ENCODE data around the gene LGR5. TPM values are rescaled to one million over a fixed set of nuclear protein-coding genes. Genes with fewer than 3 reads are reported as not detected.

Gene LGR5
- total and polyA plus RNA-seq, 2 of the 4 experiments (the other 2 are of a cell fraction): not detected

GRCh38 chr12:71420775-71421406 lies 18.7 kb upstream of the LGR5 start:
- Histone ChIP-seq H3K79me1 (ENCODE audit: low read depth in 1 of 2, low read length in 2 of 2) (no peaks in the 10 kb centered on the region), H2BK15ac (ENCODE audit: low read depth, low read length) (no peak overlapping the region), H4K8ac (ENCODE audit: low read depth in 2 of 2, low read length in 2 of 2) (no peak overlapping the region), H3K4me3 (ENCODE audit: insufficient read depth, low read depth, low read length) (no peak overlapping the region), H3K18ac (ENCODE audit: low read depth, low read length) (no peak overlapping the region), H3K27ac (ENCODE audit: insufficient read depth, low read length) (no peak overlapping the region), H3K23ac (ENCODE audit: low read depth, low read length) (no peak overlapping the region), H2AK9ac (replicated peaks; ENCODE audit: low read depth, low read length, poor library complexity) (no peak overlapping the region), H4K20me1 (ENCODE audit: insufficient read depth, low read length) (no peaks in the 10 kb centered on the region), H4K91ac (ENCODE audit: insufficient read depth, low read depth, low read length) (no peak overlapping the region), H2BK5ac (ENCODE audit: low read depth, low read length, poor library complexity, severe bottlenecking) (no peak overlapping the region), H3K14ac (replicated peaks; ENCODE audit: low read depth, low read length) (no peak overlapping the region), H3K4ac (ENCODE audit: low read depth, low read length) (no peak overlapping the region), H3K36me3 (ENCODE audit: control insufficient read depth, insufficient read depth, low read length) (no peaks in the 10 kb centered on the region), H2AFZ (replicated peaks; ENCODE audit: low read length, poor library complexity) (no peak overlapping the region), H3K56ac (ENCODE audit: extremely low read depth, insufficient read depth, low read length) (no peak overlapping the region), H3K9ac (ENCODE audit: low read depth, low read length) (no peak overlapping the region), H3K27me3 (ENCODE audit: control insufficient read depth, insufficient read depth, low read length) (no peaks in the 10 kb centered on the region; the same call in 1 of the 2 replicates), H2BK120ac (ENCODE audit: low read depth, low read length) (no peak overlapping the region), H3K4me2 (ENCODE audit: low read depth, low read length) (no peak overlapping the region), H3K9me3 (ENCODE audit: control insufficient read depth, insufficient read depth, low read length) (no peaks in the 10 kb centered on the region), H2AK5ac (ENCODE audit: low read depth, low read length) (no peak overlapping the region), H4K5ac (ENCODE audit: low read depth, low read length) (no peak overlapping the region), H3K9me1 (ENCODE audit: insufficient read depth, low read length) (no peaks in the 10 kb centered on the region), H2BK20ac (ENCODE audit: low read depth, low read length) (no peak overlapping the region), H3K4me1 (ENCODE audit: control insufficient read depth, insufficient read depth, low read length) (no peaks in the 10 kb centered on the region)
- no TSS peak for BruUV-seq (replicated peaks)
- ChIA-PET CTCF (no interaction called here), POLR2A (ENCODE audit: unreplicated experiment) (no interaction called here)
- dilution Hi-C loops (cut with HindIII; ENCODE audit: low sequenced_read_pairs, unreplicated experiment): loop anchor here (25.0 kb wide), 1 partner anchor 291 kb away; no protein-coding TSS in a partner anchor
- in situ Hi-C loops (cut with MboI; ENCODE audit: low sequenced_read_pairs): no loop called here
- DNase-seq: no peak
- no peak for ATAC-seq (ENCODE audit: low read depth)
- WGBS, 2 experiments (ENCODE audit: extremely low coverage in 2 of 2, insufficient read length in 1 of 2): no CpG with 5 or more reads among the region's 2 CpGs
- intact Hi-C loops (cut with micrococcal nuclease): no loop called here
- no peak for TF ChIP-seq MXI1 (IDR thresholded peaks at IDR 0.05; ENCODE audit: borderline replicate concordance, low read depth, low read length)
- TF ChIP-seq SMC3 (IDR thresholded peaks at IDR 0.05; ENCODE audit: low read depth, low read length): no peak
- no peak for TF ChIP-seq RFX5 (IDR thresholded peaks at IDR 0.05; ENCODE audit: low read depth, low read length)
- TF ChIP-seq CHD1 (IDR thresholded peaks at IDR 0.05; ENCODE audit: low read depth, low read length): no peak
- no peak for TF ChIP-seq CTCF (conservative IDR thresholded peaks at IDR 0.05; ENCODE audit: low read depth, low read length)
- no peak for TF ChIP-seq USF2 (IDR thresholded peaks at IDR 0.05; ENCODE audit: low read depth, low read length)
- no peak for TF ChIP-seq RAD21 (IDR thresholded peaks at IDR 0.05; ENCODE audit: low read length)
- TF ChIP-seq MAZ (IDR thresholded peaks at IDR 0.05; ENCODE audit: borderline replicate concordance, low read depth, low read length): no peak
- no peak for TF ChIP-seq MAFK (IDR thresholded peaks at IDR 0.05; ENCODE audit: low read depth, low read length)
- TF ChIP-seq NFE2L2 (IDR thresholded peaks at IDR 0.05; ENCODE audit: low read depth, low read length): no peak
- TF ChIP-seq CEBPB (IDR thresholded peaks at IDR 0.05; ENCODE audit: low read depth, low read length): no peak
- TF ChIP-seq POLR2A (IDR thresholded peaks at IDR 0.05; ENCODE audit: low read depth, low read length): no peak
- no peak for TF ChIP-seq RCOR1 (IDR thresholded peaks at IDR 0.05; ENCODE audit: insufficient replicate concordance, low read length)

All from IMR-90 (cell line).